A549 (cell line): ENCODE data around the gene PRR23A.

Experiments used
- CTCF ChIP-seq: fragments of >200 bp; sonication (Bioruptor Twin); formaldehyde crosslinking; IDR thresholded peaks from 3 replicates; pipeline ENCODE4 v1.5.1; 2016
- KDM1A ChIP-seq: fragments of 200-600 bp; sonication (generic); IDR thresholded peaks from 2 replicates; pipeline ENCODE4 v1.6.1; 2016; ENCODE audit warnings: low read depth, mild to moderate bottlenecking
- POLR2A ChIP-seq: IDR thresholded peaks from 2 replicates; pipeline ENCODE4 v1.6.1; 2012; ENCODE audit warnings: mild to moderate bottlenecking, low read length
- RAD21 ChIP-seq, 2 experiments: fragments of >200 bp in 1 of 2; sonication (Bioruptor Twin) in 1 of 2; formaldehyde crosslinking in 1 of 2; IDR thresholded peaks in 1 of 2; conservative IDR thresholded peaks in 1 of 2; 2 replicates in 1 of 2; 3 replicates in 1 of 2; pipeline ENCODE4 v1.6.1; 2012 to 2018; ENCODE audit warnings: inconsistent platforms in 1 of 2
- RARB ChIP-seq: fragments of 250-450 bp; sonication (Bioruptor Pico); IDR thresholded peaks from 2 replicates; pipeline ENCODE4 v1.8.0; 2021; ENCODE audit warnings: mild to moderate bottlenecking, moderate library complexity
- REST ChIP-seq: fragments of 200-600 bp; sonication (generic); IDR thresholded peaks from 2 replicates; pipeline ENCODE4 v1.6.1; 2016; ENCODE audit warnings: antibody characterized with exemption, mild to moderate bottlenecking, moderate library complexity

GRCh38 chr3:138995706-138996105, 10.4 kb downstream of the PRR23A start:
- TF ChIP-seq REST (no peak), KDM1A (no peak), POLR2A (no peak), RAD21 (conservative IDR thresholded peaks at IDR 0.05 in 1 of 2, IDR thresholded peaks at IDR 0.05 in 1 of 2) (no peak), CTCF (no peak), RARB (CRISPR knock-in tag) (no peak)
